Measurements from ENCODE around the gene PRSS48.
"Not testable (repeated sequence)": the region's sequence is repeated elsewhere in the genome, so short reads cannot be mapped to it uniquely, and the experiment has no call there.

PRSS48 gene

DNA sequence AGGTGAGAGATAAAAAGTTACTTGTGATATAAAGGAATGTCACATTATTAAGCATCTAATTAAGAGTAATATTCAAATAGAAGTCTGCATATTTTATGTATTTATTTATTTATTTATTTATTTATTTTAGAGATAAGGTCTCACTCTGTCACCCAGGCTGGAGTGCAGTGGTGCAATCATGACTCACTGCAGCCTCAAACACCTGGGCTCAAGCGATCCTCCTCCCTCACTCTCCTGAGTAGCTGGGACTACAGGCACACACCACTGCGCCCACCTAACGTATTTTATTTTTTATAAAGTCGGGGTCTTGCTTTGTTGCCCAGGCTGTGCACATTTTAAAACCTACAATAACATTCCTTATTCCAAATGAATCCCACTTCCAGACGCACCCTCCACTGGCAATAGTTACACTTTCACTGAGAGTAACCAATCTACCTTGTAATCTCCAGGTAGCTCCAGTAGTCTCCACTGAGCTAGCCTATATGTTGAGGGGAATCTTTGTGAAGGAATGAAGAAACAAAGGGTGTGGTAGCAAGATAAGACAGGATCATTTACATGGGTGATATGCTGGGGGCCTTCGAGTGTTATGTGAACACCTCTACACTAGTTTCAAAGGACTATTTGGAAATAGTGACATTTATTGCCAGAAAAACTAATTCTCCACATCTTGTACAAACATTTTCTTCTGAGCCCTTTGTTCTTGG, 36.5 kb downstream of the PRSS48 start:
- DNase-seq (ENCODE audit: low read depth in 1 of 2, low spot score in 1 of 2) = no peak
- in situ Hi-C loops (cut with HindIII; ENCODE audit: low pct_unique_long_range_greater_than_20kb, low sequenced_read_pairs) = no loop called here

DNA sequence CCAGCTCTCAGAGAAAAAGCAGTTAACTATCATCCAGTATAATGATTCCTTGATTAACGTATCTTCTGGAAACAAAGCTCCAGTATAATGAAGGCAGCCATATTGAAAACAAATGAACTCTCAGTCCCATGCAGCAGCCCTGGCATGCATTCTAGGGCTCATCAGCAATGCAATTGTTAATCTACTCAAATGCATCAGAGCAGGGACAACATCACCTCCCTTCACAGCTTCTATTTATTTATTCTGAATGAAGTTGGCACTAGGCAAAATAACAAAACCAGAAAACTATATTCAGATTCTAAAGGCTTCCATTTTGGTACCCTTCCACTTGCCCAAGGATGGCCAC, 37.0 kb downstream of the PRSS48 start:
- in situ Hi-C loops (cut with HindIII; ENCODE audit: low pct_unique_long_range_greater_than_20kb, low sequenced_read_pairs) = no loop called here
- no peak for TF ChIP-seq JUND (IDR thresholded peaks at IDR 0.05; ENCODE audit: low read depth)
- DNase-seq (ENCODE audit: low read depth in 1 of 2, low spot score in 1 of 2) = no peak

More for the DNA sequence above, 36.5 kb downstream of the PRSS48 start:
- TF ChIP-seq JUND (IDR thresholded peaks at IDR 0.05; ENCODE audit: low read depth) = no peak

DNA sequence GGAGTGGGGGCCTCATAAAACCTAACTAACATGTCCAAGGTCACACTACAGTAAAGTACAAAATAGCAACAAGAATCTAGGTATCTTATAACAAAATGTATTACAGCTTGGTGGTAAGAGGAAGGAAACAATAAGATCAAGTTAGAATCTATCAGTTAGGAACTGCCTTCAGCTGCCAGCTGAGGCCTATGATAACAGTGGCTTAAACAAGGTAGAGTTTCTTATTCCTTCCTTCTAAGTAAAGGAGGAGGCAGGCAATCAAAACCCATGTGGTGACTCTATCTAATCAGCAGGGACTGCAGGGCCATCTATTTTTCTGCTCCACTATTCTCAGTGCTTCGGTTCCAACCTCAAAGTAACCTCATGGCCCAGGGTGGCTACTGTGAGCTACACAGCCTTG, 37.5 kb downstream of the PRSS48 start:
- no peak for DNase-seq (ENCODE audit: low read depth in 1 of 2, low spot score in 1 of 2)
- TF ChIP-seq JUND (IDR thresholded peaks at IDR 0.05; ENCODE audit: low read depth) = no peak
- in situ Hi-C loops (cut with HindIII; ENCODE audit: low pct_unique_long_range_greater_than_20kb, low sequenced_read_pairs) = no loop called here

DNA sequence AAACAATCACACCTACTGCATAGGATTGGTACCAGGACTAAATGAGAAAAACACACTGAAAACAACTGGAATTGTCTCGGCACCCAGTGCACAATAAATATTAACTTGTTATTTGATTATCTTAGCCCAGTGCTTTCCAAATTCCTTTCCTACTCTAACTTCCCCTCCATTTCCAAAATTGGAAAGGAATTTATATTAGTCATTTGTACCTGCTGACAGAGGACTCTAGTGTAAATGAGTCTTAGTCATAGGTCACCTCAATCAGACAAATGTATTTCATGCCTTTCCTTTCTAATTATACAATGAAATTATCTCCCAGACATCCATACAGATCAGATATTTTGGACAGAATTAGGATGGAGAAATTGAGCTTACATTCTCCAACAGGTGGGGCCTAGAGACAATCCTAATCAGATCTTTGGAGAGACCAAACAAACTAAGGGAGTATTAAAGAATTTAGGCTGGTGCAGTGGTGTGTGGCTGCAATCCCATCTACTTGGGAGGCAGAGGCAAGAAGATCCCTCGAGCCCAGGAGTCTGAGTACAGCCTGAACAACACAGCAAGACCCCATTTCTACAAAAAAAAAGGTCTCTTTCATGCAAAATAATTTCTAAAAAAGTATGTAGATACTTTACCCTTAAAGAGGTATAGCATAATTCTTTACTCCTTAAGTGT, 38.4 kb downstream of the PRSS48 start:
- DNase-seq (ENCODE audit: low read depth in 1 of 2, low spot score in 1 of 2) = no peak
- TF ChIP-seq JUND (IDR thresholded peaks at IDR 0.05; ENCODE audit: low read depth) = no peak
- in situ Hi-C loops (cut with HindIII; ENCODE audit: low pct_unique_long_range_greater_than_20kb, low sequenced_read_pairs) = no loop called here

DNA sequence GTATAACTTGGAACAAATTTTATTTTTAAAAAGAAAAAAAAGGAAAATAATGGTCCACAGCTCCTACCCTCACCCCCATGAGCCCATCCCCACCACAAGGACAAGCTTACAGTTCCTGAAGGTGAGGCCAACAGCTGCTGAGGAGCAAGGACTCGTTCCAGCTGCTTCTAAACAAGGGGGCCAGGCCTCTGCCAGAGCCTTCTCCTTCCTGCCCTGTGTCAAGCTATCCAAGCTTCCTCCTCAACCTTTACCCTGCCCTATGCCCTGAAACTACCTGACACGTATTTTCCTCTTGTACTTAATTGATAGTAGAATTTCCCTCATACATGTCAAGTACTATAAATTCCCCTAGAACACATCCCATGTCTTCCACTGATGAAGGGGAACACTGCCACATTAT, 39.7 kb downstream of the PRSS48 start:
- no peak for TF ChIP-seq JUND (IDR thresholded peaks at IDR 0.05; ENCODE audit: low read depth)
- in situ Hi-C loops (cut with HindIII; ENCODE audit: low pct_unique_long_range_greater_than_20kb, low sequenced_read_pairs) = no loop called here
- no peak for DNase-seq (ENCODE audit: low read depth in 1 of 2, low spot score in 1 of 2)

DNA sequence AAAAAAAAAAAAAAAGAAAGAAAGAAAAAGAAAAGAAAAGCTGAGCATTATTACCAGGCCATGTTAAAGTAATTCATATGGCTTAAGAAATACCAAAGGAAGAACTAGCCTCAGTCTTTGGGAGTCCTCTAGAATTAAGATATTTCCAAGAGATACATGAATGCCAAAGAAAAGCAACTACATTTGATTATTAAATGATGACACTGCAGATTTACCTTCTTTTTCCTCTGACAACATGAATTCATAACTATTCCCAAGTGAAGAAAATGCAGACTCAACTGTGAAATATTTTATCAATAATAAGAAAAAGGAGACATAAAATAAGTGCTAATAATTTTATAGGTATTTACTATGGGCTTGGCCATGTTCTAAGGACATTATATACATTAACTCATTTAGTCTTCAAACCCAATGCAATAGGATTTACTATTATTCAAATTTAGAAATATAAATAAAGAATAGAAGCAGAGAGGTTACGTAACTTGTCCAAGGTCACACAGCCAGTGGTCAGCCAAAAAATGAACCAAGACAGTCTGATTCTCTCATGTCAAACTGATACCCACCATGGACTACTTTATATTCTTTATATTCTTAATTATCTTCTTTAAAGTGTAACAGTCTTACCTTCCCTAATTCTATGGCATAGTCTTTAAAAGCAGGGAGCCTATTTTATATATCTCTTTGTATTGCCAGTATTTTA, 41.5 kb downstream of the PRSS48 start:
- no peak for TF ChIP-seq JUND (IDR thresholded peaks at IDR 0.05; ENCODE audit: low read depth)
- DNase-seq (ENCODE audit: low read depth in 1 of 2, low spot score in 1 of 2) = no peak
- in situ Hi-C loops (cut with HindIII; ENCODE audit: low pct_unique_long_range_greater_than_20kb, low sequenced_read_pairs) = no loop called here

DNA sequence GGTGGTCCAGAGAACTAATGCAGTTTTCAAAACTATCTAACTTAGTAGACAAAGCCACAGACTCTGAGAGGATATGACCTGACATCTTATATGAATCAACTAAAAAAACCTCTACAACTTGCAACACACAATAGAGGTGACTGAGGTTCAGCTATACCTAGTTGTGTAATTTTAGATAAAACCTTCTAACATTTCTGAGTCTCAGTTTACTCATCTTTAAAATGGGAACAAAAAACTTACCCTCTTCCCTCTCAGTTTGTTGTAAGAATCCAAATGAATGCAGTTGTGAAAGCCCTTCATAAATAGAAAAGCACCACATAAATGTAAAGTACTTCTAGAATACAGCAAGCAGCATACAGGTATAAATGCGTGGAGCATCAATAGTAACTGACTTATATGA, 42.5 kb downstream of the PRSS48 start:
- TF ChIP-seq JUND (IDR thresholded peaks at IDR 0.05; ENCODE audit: low read depth) = no peak
- in situ Hi-C loops (cut with HindIII; ENCODE audit: low pct_unique_long_range_greater_than_20kb, low sequenced_read_pairs) = no loop called here
- no peak for DNase-seq (ENCODE audit: low read depth in 1 of 2, low spot score in 1 of 2)

DNA sequence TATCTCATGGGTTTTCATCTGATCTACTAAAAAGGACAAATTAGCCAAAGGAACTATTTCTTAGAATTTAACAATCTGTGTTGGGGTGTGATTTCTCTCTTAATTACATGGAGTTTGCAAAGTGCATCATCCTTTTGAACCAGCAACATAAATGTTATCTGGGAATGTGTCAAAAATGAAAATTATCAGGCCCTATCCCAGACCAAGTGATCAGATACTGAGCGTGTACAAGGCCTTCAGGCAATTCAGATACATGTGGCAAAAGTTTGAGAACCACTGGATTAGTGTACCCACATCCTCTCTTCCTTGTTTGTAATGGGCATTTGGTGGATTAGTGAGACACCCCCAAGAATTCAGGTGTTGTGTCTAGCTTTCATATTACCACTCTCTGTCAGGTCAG, 44.6 kb downstream of the PRSS48 start:
- no peak for DNase-seq (ENCODE audit: low read depth in 1 of 2, low spot score in 1 of 2)
- in situ Hi-C loops (cut with HindIII; ENCODE audit: low pct_unique_long_range_greater_than_20kb, low sequenced_read_pairs) = no loop called here
- no peak for TF ChIP-seq JUND (IDR thresholded peaks at IDR 0.05; ENCODE audit: low read depth)

DNA sequence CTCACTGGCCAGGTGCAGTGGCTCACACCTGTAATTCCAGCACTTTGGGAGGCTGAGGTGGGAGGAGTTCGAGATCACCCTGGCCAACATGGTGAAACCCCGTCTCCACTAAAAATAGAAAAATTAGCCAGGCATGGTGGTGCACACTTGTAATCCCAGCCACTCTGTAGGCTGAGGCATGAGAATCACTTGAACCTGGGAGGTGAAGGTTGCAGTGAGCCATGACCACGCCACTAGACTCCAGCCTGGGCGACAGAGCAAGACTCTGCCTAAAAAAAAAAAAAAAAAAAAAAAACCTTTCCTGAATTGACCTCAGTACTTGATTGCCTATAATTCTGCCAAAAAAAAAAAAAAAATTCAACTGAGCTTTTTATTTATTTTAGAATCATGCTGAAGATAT, 45.2 kb downstream of the PRSS48 start:
- DNase-seq (ENCODE audit: low read depth in 1 of 2, low spot score in 1 of 2) = not testable (repeated sequence)

DNA sequence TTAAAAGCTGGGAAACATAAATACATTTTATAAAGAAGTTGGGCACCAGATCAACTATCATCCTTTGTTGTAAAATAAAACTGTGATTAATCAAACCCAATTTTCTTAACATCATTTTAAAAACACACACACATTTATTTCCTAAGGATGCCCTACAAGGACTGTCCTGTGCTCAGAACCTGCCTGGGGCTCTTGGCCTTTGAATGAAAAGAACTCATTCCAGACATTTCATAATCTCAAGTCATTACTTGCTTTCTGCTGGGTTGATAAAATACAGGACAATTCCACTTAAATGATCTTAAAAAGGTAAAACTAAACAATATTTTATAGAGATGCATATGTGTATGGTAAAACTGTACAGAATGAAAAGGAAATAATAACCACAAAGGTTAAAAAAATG, 45.6 kb downstream of the PRSS48 start:
- DNase-seq (ENCODE audit: low read depth in 1 of 2, low spot score in 1 of 2) = no peak
- TF ChIP-seq JUND (IDR thresholded peaks at IDR 0.05; ENCODE audit: low read depth) = no peak
- in situ Hi-C loops (cut with HindIII; ENCODE audit: low pct_unique_long_range_greater_than_20kb, low sequenced_read_pairs) = no loop called here

More for the DNA sequence above, 45.2 kb downstream of the PRSS48 start:
- in situ Hi-C loops (cut with HindIII; ENCODE audit: low pct_unique_long_range_greater_than_20kb, low sequenced_read_pairs) = not testable (repeated sequence)

DNA sequence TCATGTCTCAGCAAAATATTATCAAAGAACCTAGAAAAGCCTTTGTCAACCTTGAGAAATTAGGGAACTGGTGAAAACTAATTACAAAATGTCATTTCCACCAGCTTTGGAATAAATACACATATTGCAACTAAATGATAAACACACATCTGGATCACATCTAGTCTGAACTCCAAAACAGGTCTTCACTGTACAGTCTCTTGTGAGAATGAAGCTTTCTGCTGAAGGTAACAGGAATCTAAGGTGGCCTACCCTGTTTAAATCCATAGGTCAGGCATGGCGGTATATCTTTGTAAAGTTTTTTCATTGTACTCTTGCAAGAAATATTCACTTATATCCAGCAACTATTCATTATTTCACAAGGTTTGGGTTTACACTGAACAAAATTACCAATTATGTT, 46.7 kb downstream of the PRSS48 start:
- in situ Hi-C loops (cut with HindIII; ENCODE audit: low pct_unique_long_range_greater_than_20kb, low sequenced_read_pairs) = no loop called here
- TF ChIP-seq JUND (IDR thresholded peaks at IDR 0.05; ENCODE audit: low read depth) = no peak
- DNase-seq (ENCODE audit: low read depth in 1 of 2, low spot score in 1 of 2) = no peak

DNA sequence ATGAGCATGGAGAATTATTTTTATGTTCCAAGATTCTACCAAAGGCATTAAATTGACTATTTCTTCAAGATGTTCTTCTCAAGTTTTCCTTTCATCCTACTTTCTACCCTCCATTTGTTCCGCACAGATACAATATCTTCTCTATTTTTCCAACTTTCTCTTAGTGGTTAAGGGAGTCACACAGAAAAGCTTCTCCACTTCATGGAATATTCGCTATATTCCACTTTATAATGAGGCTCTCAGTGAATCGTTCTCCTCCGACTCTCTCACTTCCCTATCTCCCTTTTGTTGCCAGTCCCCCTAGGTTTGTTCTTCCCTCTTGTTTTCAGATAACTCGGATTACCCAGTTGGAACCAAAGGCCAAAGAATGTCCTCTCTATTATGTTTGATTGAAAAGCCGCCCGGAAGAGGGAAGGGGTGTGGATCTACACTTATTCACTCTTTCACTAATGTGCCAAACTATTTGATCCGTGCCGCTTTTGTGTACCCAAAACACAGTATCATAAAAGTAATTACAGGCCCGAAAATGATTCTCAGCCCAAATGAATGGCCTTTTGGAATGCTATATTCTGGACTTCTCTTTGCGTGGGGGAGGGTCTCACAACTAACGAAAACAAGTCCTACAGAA, 47.3 kb downstream of the PRSS48 start:
- TF ChIP-seq JUND (IDR thresholded peaks at IDR 0.05; ENCODE audit: low read depth) = no peak
- in situ Hi-C loops (cut with HindIII; ENCODE audit: low pct_unique_long_range_greater_than_20kb, low sequenced_read_pairs) = no loop called here
- DNase-seq (ENCODE audit: low read depth in 1 of 2, low spot score in 1 of 2) = no peak

DNA sequence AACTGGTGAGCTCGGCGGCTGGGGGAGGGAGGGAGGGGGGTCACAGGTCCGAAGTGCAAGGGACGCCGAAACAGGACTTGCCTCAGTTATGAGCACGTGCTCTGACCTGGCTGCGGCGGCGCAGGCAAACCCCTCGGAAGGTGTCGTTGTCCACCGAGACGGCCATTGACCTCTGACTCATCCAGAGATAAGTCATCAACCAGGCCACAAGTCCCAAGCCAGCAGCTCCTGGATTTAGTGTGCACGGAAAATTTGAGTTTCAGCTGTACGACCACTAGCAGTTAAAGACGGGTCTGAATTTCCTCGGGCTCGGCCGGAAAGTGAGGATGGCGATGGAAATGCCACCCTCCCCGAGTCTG, 47.8 kb downstream of the PRSS48 start:
- in situ Hi-C loops (cut with HindIII; ENCODE audit: low pct_unique_long_range_greater_than_20kb, low sequenced_read_pairs) = no loop called here
- peak in 1 of 2 experiments; percentile 23 for DNase-seq (ENCODE audit: low read depth in 1 of 2, low spot score in 1 of 2)
- no peak for TF ChIP-seq JUND (IDR thresholded peaks at IDR 0.05; ENCODE audit: low read depth)

Measured in T47D (cell line).